ENCODE measurements around the gene DST. TPM values are rescaled to one million over a fixed set of nuclear protein-coding genes. Genes with fewer than 3 reads are reported as not detected.

DST gene
- total RNA-seq, 1 experiment from 2014 or later, result 144 TPM

- no peak overlapping the region for H2AFZ ChIP-seq (ENCODE audit: low read depth, low read length, poor library complexity, severe bottlenecking)
- no peak for ATAC-seq
- TF ChIP-seq ZNF274 (IDR thresholded peaks at IDR 0.05; ENCODE audit: low read depth, low read length) (no peak), YY1 (IDR thresholded peaks at IDR 0.05; ENCODE audit: extremely low read depth, insufficient replicate concordance, low read depth, low read length) (no peak), JUND (IDR thresholded peaks at IDR 0.05) (no peak)
- no peaks in the 10 kb centered on the region for H3K27me3 ChIP-seq (ENCODE audit: insufficient read depth, low read length)
- H3K9ac ChIP-seq (ENCODE audit: low read length), result no peak overlapping the region
- H3K79me2 ChIP-seq (ENCODE audit: insufficient read depth, low read length), result no peaks in the 10 kb centered on the region
- no peak overlapping the region for H3K4me2 ChIP-seq (ENCODE audit: low read length)
- no peak overlapping the region for H3K27ac ChIP-seq (ENCODE audit: low read depth, low read length)
- no TSS peak for BruUV-seq (replicated peaks)
- ChIA-PET RAD21 (ENCODE audit: low non-redundant PET in 1 of 2, low total read pairs in 2 of 2, uncharacterized antibody in 2 of 2, unreplicated experiment in 2 of 2) (no interaction called here), CTCF (no interaction called here), POLR2A (no interaction called here)
- H3K9me3 ChIP-seq (ENCODE audit: control insufficient read depth in 1 of 2, insufficient read depth in 1 of 2, low read depth in 1 of 2, low read length in 2 of 2), result no peaks in the 10 kb centered on the region
- DNase-seq (ENCODE audit: low read depth, low spot score), result no peak
- no peaks in the 10 kb centered on the region for H3K4me1 ChIP-seq (ENCODE audit: control insufficient read depth in 1 of 2, insufficient read depth in 2 of 2, low read length in 2 of 2)
- H3K4me3 ChIP-seq (replicated peaks in 1 of 2; ENCODE audit: low read depth in 1 of 2, low read length in 2 of 2), result no peak overlapping the region
- peaks cover 20 to 37% of the 10 kb centered on the region in 2 experiments; a peak in 3 of 4 replicates for H3K36me3 ChIP-seq (ENCODE audit: control insufficient read depth in 1 of 2, insufficient read depth in 2 of 2, low read length in 2 of 2)
- H4K20me1 ChIP-seq (ENCODE audit: insufficient read depth), result no peaks in the 10 kb centered on the region
- no peaks in the 10 kb centered on the region for H3K9me2 ChIP-seq (ENCODE audit: insufficient read depth)
- intact Hi-C loops (cut with micrococcal nuclease), result no loop called here
Observed at GRCh38 chr6:56475736-56476457, 166.8 kb downstream of the DST start.

- no peak for ATAC-seq
- Histone ChIP-seq H3K79me2 (ENCODE audit: insufficient read depth, low read length) (no peaks in the 10 kb centered on the region), H3K27ac (ENCODE audit: low read depth, low read length) (no peak overlapping the region), H2AFZ (ENCODE audit: low read depth, low read length, poor library complexity, severe bottlenecking) (no peak overlapping the region), H3K4me1 (ENCODE audit: control insufficient read depth in 1 of 2, insufficient read depth in 2 of 2, low read length in 2 of 2) (no peaks in the 10 kb centered on the region), H3K9me3 (ENCODE audit: control insufficient read depth in 1 of 2, insufficient read depth in 1 of 2, low read depth in 1 of 2, low read length in 2 of 2) (no peaks in the 10 kb centered on the region), H3K4me3 (replicated peaks in 1 of 2; ENCODE audit: low read depth in 1 of 2, low read length in 2 of 2) (no peak overlapping the region), H3K36me3 (ENCODE audit: control insufficient read depth in 1 of 2, insufficient read depth in 2 of 2, low read length in 2 of 2) (peaks cover 26 to 42% of the 10 kb centered on the region in 2 experiments), H3K4me2 (ENCODE audit: low read length) (no peak overlapping the region), H3K9ac (ENCODE audit: low read length) (no peak overlapping the region), H3K27me3 (ENCODE audit: insufficient read depth, low read length) (no peaks in the 10 kb centered on the region), H3K9me2 (ENCODE audit: insufficient read depth) (no peaks in the 10 kb centered on the region), H4K20me1 (ENCODE audit: insufficient read depth) (no peaks in the 10 kb centered on the region)
- CTCF ChIA-PET, result no interaction called here
- TF ChIP-seq SIN3A (IDR thresholded peaks at IDR 0.05; ENCODE audit: low read depth) (no peak), JUND (IDR thresholded peaks at IDR 0.05) (no peak), ZFX (IDR thresholded peaks at IDR 0.05) (no peak), CTCF (IDR thresholded peaks at IDR 0.05 in 2 of 3, conservative IDR thresholded peaks at IDR 0.05 in 1 of 3; ENCODE audit: borderline replicate concordance in 1 of 3, insufficient read depth in 1 of 3, low read depth in 2 of 3, low read length in 2 of 3) (no peak), YY1 (IDR thresholded peaks at IDR 0.05; ENCODE audit: extremely low read depth, insufficient replicate concordance, low read depth, low read length) (no peak), POLR2A (IDR thresholded peaks at IDR 0.05; ENCODE audit: borderline replicate concordance, extremely low read depth, insufficient read depth, insufficient read length) (no peak)
- POLR2A ChIA-PET, result no interaction called here
- BruUV-seq (replicated peaks), result no TSS peak
- intact Hi-C loops (cut with micrococcal nuclease), result no loop called here
- DNase-seq (ENCODE audit: low read depth, low spot score), result no peak
- RAD21 ChIA-PET (ENCODE audit: low non-redundant PET in 1 of 2, low total read pairs in 2 of 2, uncharacterized antibody in 2 of 2, unreplicated experiment in 2 of 2), result no interaction called here
Observed at GRCh38 chr6:56474532-56474931, 168.2 kb downstream of the DST start.
